HG03521 (cell line): ENCODE results near the gene CBX3.
"Not testable (repeated sequence)": the region's sequence is repeated elsewhere in the genome, so short reads cannot be mapped to it uniquely, and the experiment has no call there.

Experiments used
- ATAC-seq: cut with Tn5 transposase; IDR thresholded peaks from one replicate; pipeline ENCODE4 v1.9.1; 2021; ENCODE audit warnings: mild to moderate bottlenecking, moderate library complexity; ENCODE audit not compliant: unreplicated experiment

Gene CBX3

DNA sequence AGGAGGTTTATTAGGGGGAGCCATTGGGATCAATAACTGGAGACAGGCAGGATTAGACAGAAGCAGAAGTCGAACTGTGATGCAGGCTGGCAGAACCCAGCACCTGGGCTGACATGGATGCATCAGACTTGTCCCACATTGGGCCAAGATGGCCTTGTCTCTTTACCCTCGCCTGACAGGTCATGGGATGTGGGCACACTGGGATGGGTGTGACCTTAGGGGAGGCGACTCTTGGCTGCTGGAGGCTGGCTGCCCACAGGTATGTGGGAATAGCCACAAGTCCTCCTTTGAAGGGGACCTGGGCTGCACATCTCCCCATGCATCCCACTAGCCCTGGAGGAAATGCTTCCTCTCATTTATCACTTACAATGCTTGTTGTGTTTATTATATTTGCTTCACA is 32.3 kb upstream of the CBX3 start:
- no peak for ATAC-seq

DNA sequence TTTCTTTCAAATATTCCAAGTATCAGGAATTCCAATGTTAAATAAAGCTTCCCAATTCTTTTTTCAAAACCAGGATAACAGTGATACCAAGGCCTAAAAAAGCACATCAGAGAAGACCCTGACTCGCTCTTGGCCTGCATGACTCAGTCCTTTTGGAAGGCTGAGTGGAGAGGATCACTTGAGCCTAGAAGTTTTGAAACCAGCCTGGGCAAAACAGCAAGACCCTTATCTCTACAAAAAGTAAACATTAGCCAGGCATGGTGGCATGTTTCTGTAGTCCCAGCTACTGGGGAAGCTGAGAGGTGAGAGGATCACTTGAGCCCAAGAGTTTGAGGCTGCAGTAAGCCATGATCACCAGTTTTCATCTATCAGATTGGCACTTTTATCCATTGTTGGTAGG is 30.9 kb upstream of the CBX3 start:
- ATAC-seq = no peak

DNA sequence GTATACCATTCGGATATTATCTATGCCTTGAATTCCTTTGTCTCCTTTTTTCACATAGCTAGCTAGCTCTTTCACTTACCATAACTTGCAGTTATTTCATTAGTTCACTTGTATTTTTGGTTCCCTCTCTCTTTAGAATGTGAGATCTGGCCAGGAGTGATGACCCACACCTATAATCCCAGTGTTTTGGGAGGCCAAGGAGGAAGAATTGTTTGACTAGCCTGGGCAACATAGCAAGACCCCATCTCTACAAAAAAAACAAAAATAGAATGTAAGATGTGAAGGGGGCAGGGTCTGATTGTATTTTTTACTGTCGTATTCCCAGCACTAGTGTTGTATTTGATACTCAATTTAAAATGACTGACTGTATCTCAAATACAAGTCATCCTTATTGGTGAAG is 29.9 kb upstream of the CBX3 start:
- ATAC-seq = no peak

- no peak for ATAC-seq
Observed at GRCh38 chr7:26172048-26172447, 29.5 kb upstream of the CBX3 start.

DNA sequence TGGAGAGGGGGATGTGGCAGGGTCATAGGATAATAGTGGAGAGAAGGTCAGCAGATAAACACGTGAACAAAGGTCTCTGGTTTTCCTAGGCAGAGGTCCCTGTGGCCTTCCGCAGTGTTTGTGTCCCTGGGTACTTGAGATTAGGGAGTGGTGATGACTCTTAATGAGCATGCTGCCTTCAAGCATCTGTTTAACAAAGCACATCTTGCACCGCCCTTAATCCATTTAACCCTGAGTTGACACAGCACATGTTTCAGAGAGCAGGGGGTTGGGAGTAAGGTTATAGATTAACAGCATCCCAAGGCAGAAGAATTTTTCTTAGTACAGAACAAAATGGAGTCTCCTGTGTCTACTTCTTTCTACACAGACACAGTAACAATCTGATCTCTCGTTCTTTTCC is 25.6 kb upstream of the CBX3 start:
- ATAC-seq = not testable (repeated sequence)

GRCh38 chr7:26176696-26177095 is 24.8 kb upstream of the CBX3 start:
- not testable (repeated sequence) for ATAC-seq

DNA sequence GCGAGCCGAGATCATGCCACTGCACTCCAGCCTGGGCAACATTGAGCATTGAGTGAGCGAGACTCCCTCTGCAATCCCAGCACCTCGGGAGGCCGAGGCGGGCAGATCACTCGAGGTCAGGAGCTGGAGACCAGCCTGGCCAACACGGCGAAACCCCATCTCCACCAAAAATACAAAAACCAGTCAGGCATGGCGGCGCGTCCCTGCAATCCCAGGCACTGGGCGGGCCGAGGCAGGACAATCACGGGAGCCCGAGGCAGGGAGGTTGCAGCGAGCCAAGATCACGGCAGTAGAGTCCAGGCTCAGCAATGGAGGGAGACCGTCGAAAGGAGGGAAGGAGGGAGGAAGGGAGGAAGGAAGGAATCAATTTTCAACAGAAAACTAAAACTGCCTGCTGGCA is 24.3 kb upstream of the CBX3 start:
- not testable (repeated sequence) for ATAC-seq

DNA sequence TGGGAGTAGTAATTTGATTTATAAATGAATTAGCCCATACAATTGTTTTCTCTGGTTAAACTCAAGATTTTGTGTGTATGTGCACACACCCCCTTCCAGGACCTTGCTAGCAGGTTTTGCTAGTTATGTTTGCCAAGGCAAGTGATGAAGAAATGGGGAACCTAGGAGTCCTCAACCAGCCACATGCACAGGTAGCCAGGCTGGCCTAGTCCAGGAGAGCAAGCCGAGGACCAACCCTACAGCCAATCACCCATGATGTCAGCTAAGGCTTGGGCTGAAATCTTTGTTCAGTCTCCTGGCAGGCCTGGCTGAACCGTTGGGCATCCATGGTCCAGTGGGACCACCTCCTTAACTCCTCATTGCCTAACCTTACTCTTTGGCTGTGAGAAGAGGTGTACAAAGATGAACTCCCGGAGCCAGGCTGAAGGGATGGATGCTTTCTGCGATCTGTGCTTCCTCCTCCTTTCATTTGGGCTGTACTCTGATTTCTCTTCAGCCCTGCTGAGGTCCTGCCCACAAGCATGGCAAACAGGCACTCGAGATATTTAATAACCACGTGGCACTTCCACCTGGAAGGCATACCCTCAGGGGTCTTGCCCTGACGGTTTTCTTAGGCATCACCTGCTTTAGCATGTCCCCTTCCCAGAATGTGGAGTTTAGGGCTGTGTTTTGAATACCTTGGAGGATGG is 23.1 kb upstream of the CBX3 start:
- ATAC-seq = no peak

DNA sequence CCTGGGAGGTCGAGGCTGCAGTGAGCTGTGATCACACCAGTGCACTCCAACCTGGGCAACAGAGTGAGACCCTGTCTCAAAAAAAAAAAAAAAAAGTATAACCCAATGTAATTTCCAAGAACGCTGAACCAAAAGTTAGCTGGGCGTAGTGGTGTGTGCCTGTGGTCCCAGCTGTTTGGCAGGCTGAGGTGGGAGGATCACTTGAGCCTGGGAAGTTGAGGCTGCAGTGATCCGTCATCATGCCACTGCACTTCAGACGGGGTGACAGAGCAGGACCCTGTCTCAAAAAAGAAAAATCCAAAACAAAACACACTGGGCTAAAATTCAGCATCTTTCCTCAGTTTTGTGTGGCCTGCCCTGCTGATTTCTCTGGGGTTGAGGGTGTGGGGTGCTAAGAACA is 22.1 kb upstream of the CBX3 start:
- ATAC-seq = no peak

- ATAC-seq = no peak
Observed at GRCh38 chr7:26179826-26180497, 21.6 kb upstream of the CBX3 start.

DNA sequence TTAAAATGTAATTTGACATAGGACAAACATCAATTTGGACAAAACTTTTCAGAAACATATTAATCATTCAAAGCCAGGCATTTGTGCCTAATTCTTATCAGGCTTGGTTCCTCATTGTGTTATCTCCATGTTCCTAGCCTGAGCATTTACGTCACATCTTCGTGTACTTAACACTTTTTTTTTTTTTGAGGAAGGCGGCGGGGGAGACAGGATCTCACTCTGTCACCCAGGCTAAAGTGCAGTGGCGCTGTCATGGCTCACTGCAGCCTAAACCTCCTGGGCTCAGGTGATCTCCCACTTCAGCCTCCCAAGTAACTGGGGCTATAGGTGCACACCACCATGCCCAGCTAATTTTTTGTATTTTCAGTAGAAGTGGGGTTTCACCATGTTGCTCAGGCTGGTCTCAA is 20.8 kb upstream of the CBX3 start:
- no peak for ATAC-seq

DNA sequence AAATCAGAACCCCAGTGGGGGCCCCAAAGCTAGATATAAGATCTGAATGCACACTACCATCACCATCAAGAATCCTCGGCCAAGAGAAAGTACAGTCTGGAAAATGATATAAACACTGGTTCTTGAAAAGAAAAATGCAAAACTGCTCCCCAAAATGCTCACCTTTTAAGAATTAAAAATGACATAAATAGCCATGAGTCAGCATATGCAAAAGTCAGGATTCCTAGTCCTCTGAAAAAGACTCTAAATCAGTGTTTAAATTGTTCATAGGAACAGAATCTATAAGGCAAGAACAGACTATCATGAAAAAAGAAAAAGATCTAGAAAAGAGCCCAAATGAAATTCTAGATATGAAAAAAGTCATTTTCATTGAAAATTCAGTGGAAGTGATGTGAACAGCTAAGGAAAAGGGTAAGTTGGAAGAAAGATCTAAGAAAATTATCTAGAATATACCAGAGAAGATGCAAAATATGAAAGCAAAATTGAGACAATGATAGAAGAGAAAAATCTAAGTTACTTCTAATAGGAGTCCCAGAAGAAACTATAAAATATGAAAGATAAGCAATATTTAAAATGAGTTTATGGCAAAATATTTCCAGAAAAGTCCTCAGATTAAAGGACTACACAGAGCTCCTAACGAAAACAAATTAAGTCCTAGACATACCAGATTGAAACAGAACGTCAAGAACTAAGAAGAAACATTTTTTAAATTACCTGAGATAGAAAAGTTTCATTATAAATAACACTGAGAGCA is 19.9 kb upstream of the CBX3 start:
- no peak for ATAC-seq

GRCh38 chr7:26182283-26182682 is 19.3 kb upstream of the CBX3 start:
- no peak for ATAC-seq

GRCh38 chr7:26182706-26183105 is 18.8 kb upstream of the CBX3 start:
- ATAC-seq = no peak

DNA sequence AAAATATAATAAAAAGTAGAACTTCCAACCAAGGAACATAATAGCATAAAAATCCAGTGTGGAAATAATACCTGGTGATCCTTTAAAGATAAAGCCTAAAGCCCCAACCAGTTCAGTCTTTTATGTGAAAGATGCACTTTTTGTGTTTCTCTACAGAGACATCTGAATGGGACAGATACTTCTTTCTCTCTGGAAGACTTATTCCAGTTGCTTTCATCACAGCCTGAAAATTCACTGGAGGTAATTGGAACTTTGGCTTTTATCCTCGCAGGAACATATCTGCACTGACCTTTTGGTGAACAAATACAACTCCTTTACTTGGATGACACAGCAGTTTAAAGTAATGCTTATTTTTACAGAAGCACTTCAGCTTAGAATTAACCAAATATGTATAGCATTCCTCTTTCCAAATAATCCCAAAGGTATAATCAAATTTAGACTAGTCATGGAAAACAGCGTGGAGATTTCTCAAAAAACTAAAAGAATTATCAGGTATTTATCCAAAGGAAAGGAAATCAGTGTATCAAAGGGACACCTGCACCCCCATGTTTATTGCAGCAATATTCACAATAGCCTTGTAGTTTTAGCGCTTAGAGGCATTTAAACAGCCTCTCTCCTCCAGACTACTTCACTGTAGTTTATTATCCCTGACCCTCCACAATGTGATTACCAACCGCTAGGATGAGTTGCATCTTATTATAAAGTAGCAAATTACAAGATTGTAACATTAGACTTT is 17.8 kb upstream of the CBX3 start:
- no peak for ATAC-seq

- ATAC-seq = not testable (repeated sequence)
Observed at GRCh38 chr7:26184281-26185101, 17.1 kb upstream of the CBX3 start.

- peak; percentile 46 for ATAC-seq
Observed at GRCh38 chr7:26185131-26185843, 16.3 kb upstream of the CBX3 start.

- no peak for ATAC-seq
Observed at GRCh38 chr7:26185844-26186180, 15.7 kb upstream of the CBX3 start.

DNA sequence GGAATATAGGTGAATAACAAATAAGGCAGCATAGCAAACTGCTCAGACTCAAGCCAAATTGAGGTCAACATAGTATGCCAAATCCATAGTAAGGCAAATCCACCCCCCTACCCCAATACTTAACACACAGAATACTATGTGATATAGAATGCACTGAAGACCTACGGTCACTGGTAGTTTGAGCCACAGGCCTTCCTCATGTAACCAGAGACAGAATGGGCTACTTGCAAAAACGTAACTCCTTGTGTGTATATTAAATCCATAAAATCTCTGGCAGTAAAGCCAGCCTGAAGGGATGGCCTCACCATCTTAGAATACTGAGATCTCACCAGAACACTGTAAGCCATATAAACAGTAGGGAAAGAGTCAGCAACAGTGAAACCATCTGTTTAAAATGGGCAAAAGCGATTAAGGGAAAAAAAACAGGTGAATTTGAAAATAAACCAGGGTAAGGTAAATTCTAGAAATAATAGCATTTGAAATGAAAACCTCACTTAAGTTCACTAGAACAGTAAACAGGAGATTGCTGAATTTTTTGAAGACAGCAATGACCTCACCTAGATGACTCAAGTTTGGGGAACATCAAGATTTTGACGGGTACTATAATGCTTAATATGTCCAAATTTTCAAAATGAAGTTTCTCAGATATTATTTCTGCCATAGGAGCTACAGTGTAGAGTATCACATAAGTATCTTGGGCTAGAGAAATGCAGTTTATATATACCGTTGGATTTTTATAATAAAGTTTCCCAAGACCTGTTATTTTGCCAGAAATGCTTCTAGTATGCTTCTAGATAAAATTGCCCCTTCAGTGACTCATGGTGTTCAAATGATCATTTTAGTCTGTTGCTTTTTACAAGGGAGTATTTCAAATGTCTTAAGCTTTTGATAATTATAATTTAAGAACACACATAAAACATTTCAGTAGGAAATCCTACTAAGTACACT is 14.9 kb upstream of the CBX3 start:
- ATAC-seq = no peak
